Stimulated activated CD4-positive, alpha-beta T cell treated with anti-CD3 and anti-CD28 coated beads, Interleukin-12 subunit alpha, Interleukin-12 subunit beta, amount 100 ng/mL, for 24 hours (primary cell): ENCODE measurements around the gene FHAD1.

Source experiments
- DNase-seq, 2 experiments: peaks; one replicate each; pipeline ENCODE4 v3.0.0-alpha.2; 2020; ENCODE audit warnings: low read depth in 2 of 2

The FHAD1 gene

DNA sequence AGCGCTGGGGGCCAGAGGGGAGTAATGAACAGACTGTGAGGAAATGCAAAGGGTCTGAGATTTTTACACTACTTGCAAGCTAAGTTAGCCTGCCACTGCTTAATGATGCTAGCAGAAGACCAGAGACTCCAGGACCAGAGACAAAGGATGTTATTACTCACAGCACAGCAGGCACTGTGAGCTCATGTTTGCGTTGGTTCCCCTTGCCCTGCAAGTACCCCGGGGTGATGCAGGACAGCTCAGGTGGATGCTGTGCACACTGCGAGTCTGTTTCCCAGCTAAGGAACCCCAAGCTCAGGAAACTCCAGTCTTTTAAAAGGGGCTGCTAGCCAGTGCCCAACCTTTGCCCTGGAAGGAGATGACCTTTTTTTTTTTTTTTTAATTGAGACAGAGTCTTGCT, 1.2 kb downstream of the FHAD1 start:
- DNase-seq = no peak

- peak; percentile 20 to 40 for DNase-seq
These were observed 2.1 kb downstream of the FHAD1 start for GRCh38 chr1:15249081-15249480.

DNA sequence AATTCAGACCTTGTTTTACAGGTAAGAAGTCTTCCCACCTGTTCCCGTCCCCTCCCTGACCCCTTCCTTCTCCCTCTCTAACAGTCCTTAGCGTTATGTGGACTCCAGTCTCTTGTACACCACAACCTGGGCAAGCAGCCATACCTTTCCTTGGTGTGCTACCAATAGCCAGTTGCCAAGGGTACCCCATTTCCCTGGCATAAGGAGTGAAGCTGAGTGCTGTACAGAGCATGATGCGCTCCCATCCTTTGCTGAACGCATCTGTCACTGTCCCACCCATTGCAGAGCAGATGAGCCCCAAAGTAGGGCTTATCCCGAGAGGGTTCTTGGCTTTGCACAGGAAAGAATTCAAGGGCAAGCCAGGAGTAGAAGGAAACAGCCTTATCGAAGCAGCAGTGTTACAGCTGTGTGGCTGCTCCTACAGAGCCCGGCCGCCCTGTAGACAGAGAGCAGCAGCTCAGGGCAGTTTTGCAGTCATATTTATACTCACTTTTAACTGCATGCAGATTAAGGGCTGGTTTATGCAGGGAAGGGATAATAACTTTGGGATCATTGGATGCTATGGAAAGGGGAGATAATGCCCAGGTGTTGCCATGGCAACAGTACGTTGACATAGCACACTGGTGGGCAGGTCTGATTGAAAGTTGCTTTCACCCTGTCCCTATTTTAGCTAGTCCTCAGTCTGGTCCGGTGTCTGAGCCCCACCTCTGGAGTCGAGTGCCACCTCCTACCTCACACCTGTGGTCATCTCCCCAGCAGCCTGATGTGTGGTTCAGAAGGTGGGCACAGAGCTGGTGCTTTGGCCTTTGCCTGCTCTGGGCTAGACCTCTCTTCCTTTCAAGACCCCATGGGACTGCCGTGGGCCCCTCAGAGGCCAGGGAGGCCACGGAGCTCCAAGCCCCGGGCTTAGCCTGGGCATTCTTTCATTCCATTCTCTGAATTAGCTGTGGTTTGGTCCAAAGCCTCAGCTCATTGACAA, 5.1 kb downstream of the FHAD1 start:
- no peak for DNase-seq

- no peak for DNase-seq
These were observed 7.5 kb downstream of the FHAD1 start for GRCh38 chr1:15254559-15254958.

GRCh38 chr1:15255582-15256149, 8.6 kb downstream of the FHAD1 start:
- DNase-seq = no peak

- DNase-seq = no peak
These were observed 9.6 kb downstream of the FHAD1 start for GRCh38 chr1:15256584-15256983.

- DNase-seq = no peak
These were observed 10.3 kb downstream of the FHAD1 start for GRCh38 chr1:15257309-15257708.

DNA sequence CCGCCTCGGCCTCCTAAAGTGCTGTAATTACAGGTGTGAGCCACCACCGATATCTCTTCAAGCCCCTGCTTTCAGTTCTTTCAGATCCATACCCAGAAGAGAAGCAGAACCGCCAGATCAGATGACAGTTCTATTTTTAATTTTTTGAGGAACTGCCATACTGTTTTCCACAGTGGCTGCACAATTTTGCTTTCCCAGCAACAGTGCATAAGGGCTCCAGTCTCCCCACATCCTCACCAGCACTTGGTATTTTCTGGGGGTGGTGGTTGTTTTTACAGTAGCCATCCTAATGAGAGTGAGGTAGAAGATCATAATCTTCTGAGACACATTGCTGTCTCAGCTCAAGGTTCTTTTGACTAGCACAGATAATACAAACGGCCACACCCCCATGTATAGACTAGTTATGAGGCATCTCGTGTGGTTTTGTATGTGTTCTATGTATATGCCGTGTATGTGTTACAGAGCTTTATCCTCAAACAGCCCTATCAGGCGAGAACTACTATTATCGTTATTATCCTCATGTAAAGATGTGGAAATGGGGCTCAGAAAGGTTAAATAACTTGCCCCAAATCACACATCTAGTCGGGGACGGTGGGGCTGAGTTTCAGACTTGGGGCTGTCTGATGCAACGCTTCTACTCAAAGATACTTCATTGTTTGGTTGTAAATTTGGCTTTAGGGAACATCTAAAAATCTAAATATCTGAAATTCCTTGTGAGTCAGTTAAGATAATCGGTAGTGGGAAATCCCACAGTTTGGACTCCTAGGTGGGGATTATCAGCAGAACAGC, 12.0 kb downstream of the FHAD1 start:
- DNase-seq = no peak

DNA sequence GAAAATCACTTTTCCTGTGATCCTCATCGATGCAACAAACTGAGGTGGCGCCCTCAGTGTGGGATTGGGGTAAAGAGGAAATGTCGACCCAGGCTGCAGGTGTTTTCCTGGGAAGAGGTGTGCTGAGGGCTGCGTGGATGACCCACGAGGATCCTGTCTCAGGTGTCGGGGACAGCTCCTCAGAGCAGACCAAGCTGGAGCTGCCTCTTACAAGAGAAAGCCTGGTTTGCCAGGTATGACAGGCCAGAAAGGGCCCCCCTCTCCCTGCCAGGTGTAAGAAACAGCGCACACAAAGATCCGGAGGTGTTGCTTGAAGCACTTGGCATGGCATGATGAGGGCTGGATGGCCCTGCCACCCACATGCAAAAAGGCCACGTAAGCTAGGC, 12.6 kb downstream of the FHAD1 start:
- DNase-seq = no peak

DNA sequence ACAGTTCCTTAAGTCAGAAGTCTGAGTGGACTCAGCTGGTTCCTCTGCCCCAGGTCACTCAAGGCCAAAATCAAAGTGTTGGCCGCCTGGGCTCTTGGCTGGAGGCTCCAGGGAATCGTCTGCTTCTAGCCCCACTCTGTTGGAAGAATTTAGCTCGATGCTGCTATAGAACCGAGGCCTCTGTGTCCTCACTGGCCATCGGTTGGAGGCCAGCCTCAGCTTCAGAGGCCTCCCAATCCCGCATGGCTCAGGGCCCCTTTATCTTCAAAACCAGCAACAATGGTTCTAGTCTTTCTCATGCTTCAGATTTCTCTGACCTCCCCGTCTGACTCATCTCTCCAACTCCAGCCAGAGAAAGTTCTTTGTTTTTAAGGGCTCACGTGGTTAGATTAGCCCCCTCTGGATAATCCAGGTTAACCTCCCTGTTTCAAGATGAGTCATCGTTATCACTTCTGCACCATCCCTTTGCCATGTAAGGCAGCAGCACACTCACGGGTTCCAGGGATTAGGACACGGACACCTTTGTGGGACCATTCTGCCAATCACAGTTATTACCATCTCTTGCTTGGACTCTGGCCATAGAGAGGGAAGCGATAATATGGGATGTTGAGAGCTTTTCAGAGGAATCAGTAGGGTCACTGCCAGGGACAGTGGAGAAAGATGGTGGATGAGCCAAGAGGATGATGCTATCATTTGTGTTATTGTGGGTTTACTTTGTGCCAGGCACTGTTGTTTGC, 13.6 kb downstream of the FHAD1 start:
- no peak for DNase-seq

DNA sequence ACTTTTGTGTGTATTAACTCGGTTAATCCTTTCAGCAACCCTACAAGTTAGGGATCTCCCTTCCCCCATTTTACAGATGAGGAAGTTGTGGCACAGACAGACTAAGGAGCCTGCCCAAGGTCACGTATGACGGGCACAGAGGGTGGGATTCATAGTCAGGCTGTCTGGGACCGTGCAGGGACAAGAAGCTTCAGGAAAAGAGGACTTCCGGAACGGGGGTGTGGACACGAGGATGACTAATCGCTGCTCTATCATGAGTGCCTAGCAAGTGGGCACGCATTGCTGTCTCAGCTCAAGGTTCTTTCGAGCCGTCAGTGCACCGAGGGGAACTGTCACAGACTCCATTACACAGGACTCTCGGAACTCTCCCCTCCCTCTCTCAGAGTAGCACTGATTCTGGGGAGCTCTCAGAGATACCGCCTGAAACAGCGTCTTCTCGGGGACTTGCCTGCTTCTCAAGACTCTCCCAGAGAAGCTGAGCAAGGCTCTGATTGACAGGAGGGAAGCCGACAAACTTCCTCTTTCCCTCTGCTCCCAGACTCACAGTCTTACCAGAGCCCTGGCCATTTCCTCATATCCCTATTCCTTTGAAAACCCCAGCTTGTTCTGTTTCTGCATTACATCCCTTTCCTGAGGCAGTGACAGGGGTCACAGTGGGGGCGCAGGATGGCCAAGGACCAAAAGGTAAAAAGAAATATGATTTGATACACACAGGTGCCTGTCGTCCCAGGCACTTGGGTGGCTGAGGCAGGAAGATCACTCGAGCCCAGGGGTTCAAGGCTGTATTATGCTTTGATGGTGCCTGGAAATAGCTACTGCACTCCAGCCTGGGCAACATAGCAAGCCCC, 14.4 kb downstream of the FHAD1 start:
- no peak for DNase-seq

DNA sequence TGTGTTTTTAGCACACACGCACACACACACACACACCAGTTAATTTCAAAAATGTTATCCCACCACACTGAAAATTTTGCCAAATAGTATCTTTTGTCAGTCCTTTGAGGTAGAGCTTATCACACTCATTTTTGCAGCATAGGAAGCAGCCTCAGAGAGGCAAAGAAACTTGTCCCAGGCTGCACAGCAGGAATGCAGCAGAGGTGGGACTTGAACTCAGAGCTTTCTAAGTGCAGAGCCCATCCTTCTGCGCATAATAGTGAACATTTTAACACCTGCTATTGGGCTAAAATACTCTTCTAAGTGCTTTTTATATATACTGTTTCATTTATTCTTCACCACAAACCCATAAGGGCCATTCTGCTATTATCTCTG, 15.0 kb downstream of the FHAD1 start:
- no peak for DNase-seq

- no peak for DNase-seq
These were observed 15.7 kb downstream of the FHAD1 start for GRCh38 chr1:15262706-15263105.

GRCh38 chr1:15264769-15265168, 17.7 kb downstream of the FHAD1 start:
- no peak for DNase-seq

- no peak for DNase-seq
These were observed 24.2 kb downstream of the FHAD1 start for GRCh38 chr1:15271196-15271595.

GRCh38 chr1:15272009-15272781, 25.2 kb downstream of the FHAD1 start:
- no peak for DNase-seq

- DNase-seq = no peak
These were observed 25.7 kb downstream of the FHAD1 start for GRCh38 chr1:15272782-15273127.

DNA sequence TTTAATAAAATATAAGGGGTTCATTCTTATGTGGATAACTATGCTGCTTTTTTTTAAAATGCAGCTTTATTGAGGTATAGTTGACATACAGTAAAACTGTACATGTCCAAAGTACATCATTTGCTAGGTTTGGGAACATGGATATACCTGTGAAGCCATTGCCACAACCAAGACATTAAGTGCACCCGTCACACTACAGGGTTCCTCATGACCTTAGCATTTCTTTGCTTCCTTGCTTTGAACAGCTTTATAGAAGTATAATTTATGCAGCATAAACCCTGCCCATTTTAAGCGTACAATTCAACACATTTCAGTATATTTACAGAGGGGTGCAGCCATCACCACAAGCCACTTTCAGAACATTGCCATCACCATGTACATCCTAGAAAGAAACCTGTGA, 26.3 kb downstream of the FHAD1 start:
- no peak for DNase-seq

- no peak for DNase-seq
These were observed 29.1 kb downstream of the FHAD1 start for GRCh38 chr1:15275921-15276683.
